Osteoblast (primary cell): ENCODE results near the gene CD7. TPM values are rescaled to one million over a fixed set of nuclear protein-coding genes. Genes with fewer than 3 reads are reported as not detected.
A peak's percentile ranks its signal among the peaks of the same experiment; 100 is the strongest.

Experiments used
- DNase-seq: peaks from one replicate; pipeline ENCODE4 v3.0.0; 2011; ENCODE audit warnings: low spot score, mixed read lengths; ENCODE audit not compliant: insufficient read length; ENCODE audit errors: missing footprints
- H2AFZ ChIP-seq: 2 replicates; pipeline ENCODE4 v1.6.0; 2011; ENCODE audit warnings: mild to moderate bottlenecking, low read length
- H3K27ac ChIP-seq: 2 replicates; pipeline ENCODE4 v1.5.1; 2011; ENCODE audit warnings: mild to moderate bottlenecking, low read depth, low read length, moderate library complexity
- H3K27me3 ChIP-seq: 2 replicates; pipeline ENCODE4 v1.6.0; 2012; ENCODE audit warnings: mild to moderate bottlenecking, control low read depth, inconsistent platforms, low read length, moderate library complexity; ENCODE audit not compliant: insufficient read depth
- H3K36me3 ChIP-seq: 2 replicates; pipeline ENCODE4 v1.5.1; 2011; ENCODE audit warnings: mild to moderate bottlenecking, low read length, control low read depth, moderate library complexity; ENCODE audit not compliant: insufficient read depth
- H3K4me1 ChIP-seq: 2 replicates; pipeline ENCODE4 v1.5.1; 2011; ENCODE audit warnings: mild to moderate bottlenecking, low read length, control low read depth, moderate library complexity; ENCODE audit not compliant: insufficient read depth
- H3K4me2 ChIP-seq: 2 replicates; pipeline ENCODE4 v1.6.0; 2011; ENCODE audit warnings: mild to moderate bottlenecking, low read length; ENCODE audit not compliant: insufficient read depth
- H3K4me3 ChIP-seq: fragments of 200-600 bp; sonication (generic); 3 replicates; pipeline ENCODE4 v1.5.1; 2012; ENCODE audit warnings: mild to moderate bottlenecking, low read length, inconsistent platforms; ENCODE audit not compliant: insufficient read depth
- H3K79me2 ChIP-seq: 2 replicates; pipeline ENCODE4 v1.6.0; 2012; ENCODE audit warnings: mild to moderate bottlenecking, low read length, control low read depth, inconsistent platforms; ENCODE audit not compliant: insufficient read depth
- H3K9me3 ChIP-seq: 2 replicates; pipeline ENCODE4 v1.5.1; 2011; ENCODE audit warnings: low read depth, low read length, control low read depth
- H4K20me1 ChIP-seq: 2 replicates; pipeline ENCODE4 v1.6.0; 2012; ENCODE audit warnings: mild to moderate bottlenecking, low read length, control low read depth; ENCODE audit not compliant: insufficient read depth
- total RNA-seq: library from RNA; depleted of rRNA; stranded (reverse); fragments of >200 nt; gene quantifications from 2 replicates; pipeline ENCODE4 v1.2.3, GENCODE V29; 2012
- TF ChIP-seq, protein P1 (sequence below): IDR thresholded peaks from 2 replicates; pipeline ENCODE4 v1.5.1; 2011; ENCODE audit warnings: mild to moderate bottlenecking, low read depth, low read length, moderate library complexity; ENCODE audit errors: extremely low read depth

Gene CD7
- total RNA-seq, 1 donor = not detected

- Histone ChIP-seq H3K4me1 (peaks cover 12% of the 10 kb centered on the region), H3K9me3 (no peaks in the 10 kb centered on the region), H3K4me2 (no peak overlapping the region), H4K20me1 (peaks cover 23% of the 10 kb centered on the region), H2AFZ (no peak overlapping the region), H3K4me3 (no peak overlapping the region), H3K79me2 (peaks cover 28% of the 10 kb centered on the region), H3K36me3 (peaks cover 17% of the 10 kb centered on the region), H3K27ac (no peak overlapping the region), H3K27me3 (no peaks in the 10 kb centered on the region)
- peak; percentile 58 for DNase-seq
- TF ChIP-seq, protein P1, sequence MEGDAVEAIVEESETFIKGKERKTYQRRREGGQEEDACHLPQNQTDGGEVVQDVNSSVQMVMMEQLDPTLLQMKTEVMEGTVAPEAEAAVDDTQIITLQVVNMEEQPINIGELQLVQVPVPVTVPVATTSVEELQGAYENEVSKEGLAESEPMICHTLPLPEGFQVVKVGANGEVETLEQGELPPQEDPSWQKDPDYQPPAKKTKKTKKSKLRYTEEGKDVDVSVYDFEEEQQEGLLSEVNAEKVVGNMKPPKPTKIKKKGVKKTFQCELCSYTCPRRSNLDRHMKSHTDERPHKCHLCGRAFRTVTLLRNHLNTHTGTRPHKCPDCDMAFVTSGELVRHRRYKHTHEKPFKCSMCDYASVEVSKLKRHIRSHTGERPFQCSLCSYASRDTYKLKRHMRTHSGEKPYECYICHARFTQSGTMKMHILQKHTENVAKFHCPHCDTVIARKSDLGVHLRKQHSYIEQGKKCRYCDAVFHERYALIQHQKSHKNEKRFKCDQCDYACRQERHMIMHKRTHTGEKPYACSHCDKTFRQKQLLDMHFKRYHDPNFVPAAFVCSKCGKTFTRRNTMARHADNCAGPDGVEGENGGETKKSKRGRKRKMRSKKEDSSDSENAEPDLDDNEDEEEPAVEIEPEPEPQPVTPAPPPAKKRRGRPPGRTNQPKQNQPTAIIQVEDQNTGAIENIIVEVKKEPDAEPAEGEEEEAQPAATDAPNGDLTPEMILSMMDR = no peak
These were observed 42.1 kb downstream of the CD7 start for GRCh38 chr17:82275326-82275725.

GRCh38 chr17:82274134-82275020 is 43.0 kb downstream of the CD7 start:
- TF ChIP-seq, protein P1 = no peak
- peaks cover 38% of the 10 kb centered on the region for H3K79me2 ChIP-seq
- peaks cover 33% of the 10 kb centered on the region for H4K20me1 ChIP-seq
- peaks cover 15% of the 10 kb centered on the region for H3K4me1 ChIP-seq
- no peaks in the 10 kb centered on the region for H3K27me3 ChIP-seq
- H3K9me3 ChIP-seq = no peaks in the 10 kb centered on the region
- no peak overlapping the region for H3K27ac ChIP-seq
- H3K36me3 ChIP-seq = peaks cover 26% of the 10 kb centered on the region
- DNase-seq = peak; percentile 25
- peak overlapping the region; percentile 89 for H3K4me3 ChIP-seq
- H2AFZ ChIP-seq = peak overlapping the region; percentile 95
- peak overlapping the region; percentile 88 for H3K4me2 ChIP-seq

DNA sequence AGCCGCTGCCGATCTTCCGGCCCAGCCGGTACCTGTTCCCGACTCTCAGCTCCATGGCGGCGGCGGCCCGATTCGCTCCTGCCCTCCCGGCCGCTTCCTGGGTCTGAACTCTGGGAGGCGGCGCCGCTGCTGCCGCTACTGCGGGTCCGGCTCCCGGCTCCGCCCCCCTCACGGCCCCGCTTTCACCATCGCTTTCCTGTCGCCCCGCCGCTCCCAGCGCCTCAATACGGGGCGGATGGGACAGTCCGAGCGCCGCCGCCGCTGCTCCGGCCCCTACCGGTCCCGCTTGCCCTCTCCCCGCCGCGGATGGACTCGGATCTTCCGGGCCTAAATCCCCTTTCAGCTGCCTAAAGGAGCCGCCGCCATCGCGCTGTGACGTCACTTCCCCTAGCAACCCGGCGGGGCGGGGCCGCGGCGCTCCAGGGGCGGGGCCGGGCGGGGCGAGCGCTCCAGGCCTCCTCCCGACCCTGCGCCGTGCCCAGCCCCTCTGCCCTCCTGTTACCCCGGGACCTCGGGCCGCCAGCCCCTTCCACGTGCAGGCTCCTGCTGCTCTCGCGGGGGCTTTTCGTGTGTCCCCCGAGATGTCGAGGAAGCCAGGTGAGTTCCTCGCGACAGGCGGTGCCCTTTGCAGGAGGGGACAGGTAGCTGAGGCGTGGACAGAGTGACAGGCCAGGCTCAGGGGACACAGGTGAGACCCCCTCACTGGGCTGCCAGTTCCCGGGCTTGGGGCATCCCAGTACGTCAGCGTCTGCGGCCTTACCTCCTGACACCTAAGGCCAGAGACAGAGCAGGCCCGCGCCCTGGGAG is 43.9 kb downstream of the CD7 start, which contains the start of gene CSNK1D:
Gene CSNK1D (minus strand): TSS at position 374 of the 807 bp plus-strand sequence. CDS start 319 bp downstream, at position 55.
- Histone ChIP-seq H3K4me1 (peaks cover 17% of the 10 kb centered on the region), H3K79me2 (peaks cover 46% of the 10 kb centered on the region)
- TF ChIP-seq, protein P1 = no peak

More for the DNA sequence above, 43.9 kb downstream of the CD7 start, which contains the start of gene CSNK1D:
- H3K4me3 ChIP-seq = peak within 1 kb of the TSS; percentile 89
- H3K27me3 ChIP-seq = no peaks in the 10 kb centered on the region
- peaks cover 41% of the 10 kb centered on the region for H4K20me1 ChIP-seq
- DNase-seq = peak; percentile 100
- H3K9me3 ChIP-seq = no peaks in the 10 kb centered on the region
- peak within 1 kb of the TSS; percentile 95 for H2AFZ ChIP-seq
- peaks cover 30% of the 10 kb centered on the region for H3K36me3 ChIP-seq
- H3K4me2 ChIP-seq = peak within 1 kb of the TSS; percentile 88
- peak within 1 kb of the TSS; percentile 83 for H3K27ac ChIP-seq
